ENCODE results near the gene CLOCK. TPM values are rescaled to one million over a fixed set of nuclear protein-coding genes. Genes with fewer than 3 reads are reported as not detected.

CLOCK gene
- total and polyA plus RNA-seq, 9 of the 15 experiments (the other 6 are each of a cell fraction or from before 2014, with no cell fraction given), result 3.7 to 14.4 (median 9.4) TPM

- TF ChIP-seq NFIC (IDR thresholded peaks at IDR 0.05), result no peak
- TF ChIP-seq HCFC1 (IDR thresholded peaks at IDR 0.05; ENCODE audit: low read depth, low read length), result peak; percentile 89
- TF ChIP-seq L3MBTL2 (IDR thresholded peaks at IDR 0.05), result no peak
- peak; percentile 40 for TF ChIP-seq TBP (optimal IDR thresholded peaks at IDR 0.05; ENCODE audit: low read depth, low read length)
- TF ChIP-seq FOXO4 (CRISPR knock-in tag; IDR thresholded peaks at IDR 0.05), result no peak
- TF ChIP-seq ZNF24 (IDR thresholded peaks at IDR 0.05), result no peak
- TF ChIP-seq, protein P1, sequence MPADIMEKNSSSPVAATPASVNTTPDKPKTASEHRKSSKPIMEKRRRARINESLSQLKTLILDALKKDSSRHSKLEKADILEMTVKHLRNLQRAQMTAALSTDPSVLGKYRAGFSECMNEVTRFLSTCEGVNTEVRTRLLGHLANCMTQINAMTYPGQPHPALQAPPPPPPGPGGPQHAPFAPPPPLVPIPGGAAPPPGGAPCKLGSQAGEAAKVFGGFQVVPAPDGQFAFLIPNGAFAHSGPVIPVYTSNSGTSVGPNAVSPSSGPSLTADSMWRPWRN (IDR thresholded peaks at IDR 0.05; ENCODE audit: low read depth), result no peak
- no peak for TF ChIP-seq CBFA2T3 (IDR thresholded peaks at IDR 0.05)
- no peak for TF ChIP-seq COPS2 (conservative IDR thresholded peaks at IDR 0.05)
- TF ChIP-seq, protein P2, sequence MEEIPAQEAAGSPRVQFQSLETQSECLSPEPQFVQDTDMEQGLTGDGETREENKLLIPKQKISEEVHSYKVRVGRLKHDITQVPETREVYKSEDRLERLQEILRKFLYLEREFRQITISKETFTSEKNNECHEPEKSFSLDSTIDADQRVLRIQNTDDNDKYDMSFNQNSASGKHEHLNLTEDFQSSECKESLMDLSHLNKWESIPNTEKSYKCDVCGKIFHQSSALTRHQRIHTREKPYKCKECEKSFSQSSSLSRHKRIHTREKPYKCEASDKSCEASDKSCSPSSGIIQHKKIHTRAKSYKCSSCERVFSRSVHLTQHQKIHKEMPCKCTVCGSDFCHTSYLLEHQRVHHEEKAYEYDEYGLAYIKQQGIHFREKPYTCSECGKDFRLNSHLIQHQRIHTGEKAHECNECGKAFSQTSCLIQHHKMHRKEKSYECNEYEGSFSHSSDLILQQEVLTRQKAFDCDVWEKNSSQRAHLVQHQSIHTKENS (CRISPR knock-in tag; IDR thresholded peaks at IDR 0.05), result no peak
- peak; percentile 63 to 66; a peak in 3 of 4 replicates for TF ChIP-seq SIX5 (IDR thresholded peaks at IDR 0.05; ENCODE audit: borderline replicate concordance in 1 of 2, insufficient read depth in 1 of 2, low read depth in 1 of 2, low read length in 2 of 2)
- TF ChIP-seq, protein P3, sequence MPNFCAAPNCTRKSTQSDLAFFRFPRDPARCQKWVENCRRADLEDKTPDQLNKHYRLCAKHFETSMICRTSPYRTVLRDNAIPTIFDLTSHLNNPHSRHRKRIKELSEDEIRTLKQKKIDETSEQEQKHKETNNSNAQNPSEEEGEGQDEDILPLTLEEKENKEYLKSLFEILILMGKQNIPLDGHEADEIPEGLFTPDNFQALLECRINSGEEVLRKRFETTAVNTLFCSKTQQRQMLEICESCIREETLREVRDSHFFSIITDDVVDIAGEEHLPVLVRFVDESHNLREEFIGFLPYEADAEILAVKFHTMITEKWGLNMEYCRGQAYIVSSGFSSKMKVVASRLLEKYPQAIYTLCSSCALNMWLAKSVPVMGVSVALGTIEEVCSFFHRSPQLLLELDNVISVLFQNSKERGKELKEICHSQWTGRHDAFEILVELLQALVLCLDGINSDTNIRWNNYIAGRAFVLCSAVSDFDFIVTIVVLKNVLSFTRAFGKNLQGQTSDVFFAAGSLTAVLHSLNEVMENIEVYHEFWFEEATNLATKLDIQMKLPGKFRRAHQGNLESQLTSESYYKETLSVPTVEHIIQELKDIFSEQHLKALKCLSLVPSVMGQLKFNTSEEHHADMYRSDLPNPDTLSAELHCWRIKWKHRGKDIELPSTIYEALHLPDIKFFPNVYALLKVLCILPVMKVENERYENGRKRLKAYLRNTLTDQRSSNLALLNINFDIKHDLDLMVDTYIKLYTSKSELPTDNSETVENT (CRISPR knock-in tag; IDR thresholded peaks at IDR 0.05), result no peak
- TF ChIP-seq E2F3 (CRISPR knock-in tag; IDR thresholded peaks at IDR 0.05), result no peak
- no peak for TF ChIP-seq ZNF507 (tag; conservative IDR thresholded peaks at IDR 0.05)
- no peak for TF ChIP-seq ZNF561 (CRISPR knock-in tag; conservative IDR thresholded peaks at IDR 0.05)
- TF ChIP-seq ZNF277 (CRISPR knock-in tag; IDR thresholded peaks at IDR 0.05; ENCODE audit: borderline replicate concordance), result no peak
- TF ChIP-seq NELFE (IDR thresholded peaks at IDR 0.05; ENCODE audit: insufficient read depth, insufficient read length), result no peak
- TF ChIP-seq ZFPM2 (CRISPR knock-in tag; IDR thresholded peaks at IDR 0.05), result no peak
- no peak for TF ChIP-seq RBFOX2 (IDR thresholded peaks at IDR 0.05; ENCODE audit: low read depth, low read length)
- TF ChIP-seq ZFP1 (CRISPR knock-in tag; IDR thresholded peaks at IDR 0.05), result no peak
Measured at GRCh38 chr4:55386073-55386472, 160.6 kb downstream of the CLOCK start (continued).

All from K562 (cell line).